Middle frontal gyrus (tissue), 1 donor: ENCODE measurements around the gene MAPKBP1.
"Not testable (repeated sequence)": the region's sequence is repeated elsewhere in the genome, so short reads cannot be mapped to it uniquely, and the experiment has no call there.

Experiments
- DNase-seq: peaks from one replicate; pipeline ENCODE4 v3.0.0-alpha.2; 2015; ENCODE audit warnings: low spot score; ENCODE audit errors: extremely low spot score

The MAPKBP1 gene

GRCh38 chr15:41825572-41826535, 51.6 kb downstream of the MAPKBP1 start:
- DNase-seq: no peak

GRCh38 chr15:41827290-41827879, 53.1 kb downstream of the MAPKBP1 start:
- no peak for DNase-seq

GRCh38 chr15:41827880-41828806, 53.9 kb downstream of the MAPKBP1 start, which contains the start of gene JMJD7:
TSS of gene JMJD7 (plus strand) at chr15:41828092. CDS start at chr15:41828125, 33 bp downstream.
- peak; percentile 80 for DNase-seq

GRCh38 chr15:41828807-41829141, 54.5 kb downstream of the MAPKBP1 start:
- no peak for DNase-seq

- DNase-seq: no peak
Observed at GRCh38 chr15:41829959-41830646, 55.8 kb downstream of the MAPKBP1 start.

- DNase-seq: not testable (repeated sequence)
Observed at GRCh38 chr15:41831291-41831690, 57.0 kb downstream of the MAPKBP1 start.

- DNase-seq: no peak
Observed at GRCh38 chr15:41832208-41832607, 57.9 kb downstream of the MAPKBP1 start.

GRCh38 chr15:41832875-41833274, 58.6 kb downstream of the MAPKBP1 start:
- DNase-seq: no peak

GRCh38 chr15:41834096-41834495, 59.8 kb downstream of the MAPKBP1 start:
- no peak for DNase-seq

GRCh38 chr15:41836073-41836472, 61.8 kb downstream of the MAPKBP1 start:
- DNase-seq: no peak

- DNase-seq: no peak
Observed at GRCh38 chr15:41836713-41837454, 62.6 kb downstream of the MAPKBP1 start.

- DNase-seq: no peak
Observed at GRCh38 chr15:41838400-41838897, 64.2 kb downstream of the MAPKBP1 start, which contains the start of gene PLA2G4B. TSS of gene PLA2G4B (plus strand) at chr15:41838847. CDS start at chr15:41838914, 67 bp downstream.

- DNase-seq: no peak
Observed at GRCh38 chr15:41839781-41840491, 65.7 kb downstream of the MAPKBP1 start.

GRCh38 chr15:41840673-41841072, 66.4 kb downstream of the MAPKBP1 start:
- DNase-seq: no peak

GRCh38 chr15:41841131-41841530, 66.8 kb downstream of the MAPKBP1 start:
- DNase-seq: no peak

- no peak for DNase-seq
Observed at GRCh38 chr15:41842229-41842628, 67.9 kb downstream of the MAPKBP1 start.

GRCh38 chr15:41843571-41843970, 69.3 kb downstream of the MAPKBP1 start:
- DNase-seq: no peak

- DNase-seq: no peak
Observed at GRCh38 chr15:41844814-41845213, 70.5 kb downstream of the MAPKBP1 start.

- no peak for DNase-seq
Observed at GRCh38 chr15:41847206-41847605, 72.9 kb downstream of the MAPKBP1 start.
